Karpas-422 (cell line): ENCODE data around the gene LHX4. TPM values are rescaled to one million over a fixed set of nuclear protein-coding genes. Genes with fewer than 3 reads are reported as not detected.

Source experiments
- DNase-seq: peaks from one replicate; pipeline ENCODE4 v3.0.0-alpha.2; 2015
- H2AFZ ChIP-seq: fragments of 200-600 bp; sonication (generic); 2 replicates; pipeline ENCODE4 v1.6.1; 2014; ENCODE audit warnings: antibody characterized with exemption, low read length, mixed read lengths
- H3K27ac ChIP-seq: fragments of 200-600 bp; sonication (generic); 2 replicates; pipeline ENCODE4 v1.5.1; 2014; ENCODE audit warnings: mild to moderate bottlenecking, low read length, moderate library complexity
- H3K27me3 ChIP-seq: fragments of 200-600 bp; sonication (generic); 2 replicates; pipeline ENCODE4 v1.6.1; 2014; ENCODE audit warnings: low read length, mixed read lengths
- H3K36me3 ChIP-seq: fragments of 200-600 bp; sonication (generic); 2 replicates; pipeline ENCODE4 v1.6.1; 2014; ENCODE audit warnings: low read length, mixed read lengths; ENCODE audit not compliant: insufficient read depth
- H3K4me1 ChIP-seq: fragments of 200-600 bp; sonication (generic); 2 replicates; pipeline ENCODE4 v1.6.1; 2014; ENCODE audit warnings: mild to moderate bottlenecking, low read length, mixed read lengths
- H3K4me2 ChIP-seq: fragments of 200-600 bp; sonication (generic); 2 replicates; pipeline ENCODE4 v1.6.1; 2014; ENCODE audit warnings: low read length, low read depth, mild to moderate bottlenecking; ENCODE audit not compliant: poor library complexity, severe bottlenecking
- H3K4me3 ChIP-seq: fragments of 200-600 bp; sonication (generic); 2 replicates; pipeline ENCODE4 v1.5.1; 2014; ENCODE audit warnings: mild to moderate bottlenecking, antibody characterized with exemption, low read length, mixed read lengths
- H3K79me2 ChIP-seq: fragments of 200-600 bp; sonication (generic); 2 replicates; pipeline ENCODE4 v1.6.1; 2014; ENCODE audit warnings: mild to moderate bottlenecking, low read length, mixed read lengths
- H3K9ac ChIP-seq: fragments of 200-600 bp; sonication (generic); 2 replicates; pipeline ENCODE4 v1.6.0; 2014; ENCODE audit warnings: low read length
- H3K9me2 ChIP-seq: fragments of 200-600 bp; sonication (generic), shearing (Covaris generic); replicated peaks from 2 replicates; pipeline ENCODE4 v1.6.0; 2014; ENCODE audit warnings: mild to moderate bottlenecking, low read length, moderate library complexity; ENCODE audit not compliant: insufficient read depth
- H3K9me3 ChIP-seq: fragments of 300-700, 200-600 bp; sonication (generic); 2 replicates; pipeline ENCODE4 v1.6.1; 2014; ENCODE audit warnings: low read length, mixed read lengths
- H4K20me1 ChIP-seq: fragments of 200-600 bp; sonication (generic); 2 replicates; pipeline ENCODE4 v1.6.1; 2014; ENCODE audit warnings: mild to moderate bottlenecking, antibody characterized with exemption, low read length, low read depth; ENCODE audit not compliant: insufficient read depth
- total RNA-seq: library from RNA; depleted of rRNA; stranded (reverse); fragments of >200 nt; shearing (Covaris generic); gene quantifications from 2 replicates; pipeline ENCODE4 v1.2.3, GENCODE V29; 2014; ENCODE audit warnings: low replicate concordance

LHX4 gene
- total RNA-seq, 1 experiment from 2014 or later: not detected

GRCh38 chr1:180288940-180289339, 58.9 kb downstream of the LHX4 start:
- H3K9me2 ChIP-seq: no peaks in the 10 kb centered on the region
- no peaks in the 10 kb centered on the region for H3K9me3 ChIP-seq
- no peak overlapping the region for H3K27ac ChIP-seq
- no peaks in the 10 kb centered on the region for H3K27me3 ChIP-seq
- no peak overlapping the region for H3K4me3 ChIP-seq
- no peak overlapping the region for H2AFZ ChIP-seq
- no peak for DNase-seq
- no peak overlapping the region for H3K4me2 ChIP-seq
- H4K20me1 ChIP-seq: no peaks in the 10 kb centered on the region
- no peaks in the 10 kb centered on the region for H3K4me1 ChIP-seq
- peaks cover 8% of the 10 kb centered on the region; the same call in 1 of the 2 replicates for H3K36me3 ChIP-seq
- peaks cover 4% of the 10 kb centered on the region for H3K79me2 ChIP-seq
- H3K9ac ChIP-seq: no peak overlapping the region

GRCh38 chr1:180290265-180291001, 60.4 kb downstream of the LHX4 start:
- Histone ChIP-seq H2AFZ (no peak overlapping the region), H3K4me3 (no peak overlapping the region), H3K4me2 (no peak overlapping the region), H3K27ac (no peak overlapping the region), H3K9me3 (no peaks in the 10 kb centered on the region), H3K79me2 (peaks cover 4% of the 10 kb centered on the region), H4K20me1 (no peaks in the 10 kb centered on the region), H3K36me3 (peaks cover 8% of the 10 kb centered on the region; the same call in 1 of the 2 replicates), H3K27me3 (no peaks in the 10 kb centered on the region), H3K9ac (no peak overlapping the region), H3K9me2 (no peaks in the 10 kb centered on the region), H3K4me1 (no peaks in the 10 kb centered on the region)
- no peak for DNase-seq

GRCh38 chr1:180291004-180291403, 60.9 kb downstream of the LHX4 start:
- no peak overlapping the region for H3K9ac ChIP-seq
- peaks cover 8% of the 10 kb centered on the region; the same call in 1 of the 2 replicates for H3K36me3 ChIP-seq
- H2AFZ ChIP-seq: no peak overlapping the region
- H3K9me2 ChIP-seq: no peaks in the 10 kb centered on the region
- no peak overlapping the region for H3K4me3 ChIP-seq
- no peaks in the 10 kb centered on the region for H3K27me3 ChIP-seq
- no peak overlapping the region for H3K4me2 ChIP-seq
- no peak overlapping the region for H3K27ac ChIP-seq
- H3K4me1 ChIP-seq: no peaks in the 10 kb centered on the region
- H3K9me3 ChIP-seq: no peaks in the 10 kb centered on the region
- H4K20me1 ChIP-seq: no peaks in the 10 kb centered on the region
- no peak for DNase-seq
- H3K79me2 ChIP-seq: peaks cover 4% of the 10 kb centered on the region

GRCh38 chr1:180294711-180295110, 64.6 kb downstream of the LHX4 start:
- no peak overlapping the region for H3K9ac ChIP-seq
- H3K9me2 ChIP-seq: no peaks in the 10 kb centered on the region
- no peak overlapping the region for H2AFZ ChIP-seq
- H3K36me3 ChIP-seq: no peaks in the 10 kb centered on the region
- H3K27me3 ChIP-seq: no peaks in the 10 kb centered on the region
- H3K79me2 ChIP-seq: peaks cover 3% of the 10 kb centered on the region; the same call in 1 of the 2 replicates
- no peak for DNase-seq
- peaks cover 16% of the 10 kb centered on the region for H3K4me1 ChIP-seq
- no peak overlapping the region for H3K4me2 ChIP-seq
- H3K27ac ChIP-seq: no peak overlapping the region
- H4K20me1 ChIP-seq: no peaks in the 10 kb centered on the region
- H3K9me3 ChIP-seq: no peaks in the 10 kb centered on the region
- no peak overlapping the region for H3K4me3 ChIP-seq

GRCh38 chr1:180295999-180296398, 65.9 kb downstream of the LHX4 start:
- no peaks in the 10 kb centered on the region for H3K36me3 ChIP-seq
- no peak overlapping the region for H3K27ac ChIP-seq
- DNase-seq: no peak
- no peak overlapping the region for H2AFZ ChIP-seq
- no peaks in the 10 kb centered on the region for H3K9me3 ChIP-seq
- H4K20me1 ChIP-seq: no peaks in the 10 kb centered on the region
- no peak overlapping the region for H3K4me2 ChIP-seq
- H3K9me2 ChIP-seq: no peaks in the 10 kb centered on the region
- no peak overlapping the region for H3K9ac ChIP-seq
- no peaks in the 10 kb centered on the region for H3K27me3 ChIP-seq
- peaks cover 6% of the 10 kb centered on the region; the same call in 1 of the 2 replicates for H3K79me2 ChIP-seq
- peaks cover 24% of the 10 kb centered on the region for H3K4me1 ChIP-seq
- H3K4me3 ChIP-seq: no peak overlapping the region

- Histone ChIP-seq H3K4me1 (peaks cover 25% of the 10 kb centered on the region), H3K36me3 (no peaks in the 10 kb centered on the region), H3K79me2 (peaks cover 12% of the 10 kb centered on the region; the same call in 1 of the 2 replicates), H3K4me3 (no peak overlapping the region), H3K4me2 (peak overlapping the region; percentile 27), H3K9me2 (no peaks in the 10 kb centered on the region), H2AFZ (no peak overlapping the region), H3K27ac (peak overlapping the region; percentile 44), H3K9ac (no peak overlapping the region), H4K20me1 (no peaks in the 10 kb centered on the region), H3K27me3 (no peaks in the 10 kb centered on the region), H3K9me3 (no peaks in the 10 kb centered on the region)
- DNase-seq: no peak
Observed at GRCh38 chr1:180299479-180300221, 69.6 kb downstream of the LHX4 start.

- DNase-seq: no peak
- Histone ChIP-seq H3K4me2 (no peak overlapping the region), H3K36me3 (no peaks in the 10 kb centered on the region), H3K27me3 (no peaks in the 10 kb centered on the region), H3K9me3 (no peaks in the 10 kb centered on the region), H3K9me2 (no peaks in the 10 kb centered on the region), H4K20me1 (no peaks in the 10 kb centered on the region), H3K79me2 (peaks cover 12% of the 10 kb centered on the region), H3K9ac (no peak overlapping the region), H3K27ac (no peak overlapping the region), H2AFZ (no peak overlapping the region), H3K4me3 (no peak overlapping the region), H3K4me1 (peaks cover 25% of the 10 kb centered on the region)
Observed at GRCh38 chr1:180301135-180301742, 71.2 kb downstream of the LHX4 start.

- H3K9ac ChIP-seq: no peak overlapping the region
- H4K20me1 ChIP-seq: no peaks in the 10 kb centered on the region
- H3K27me3 ChIP-seq: no peaks in the 10 kb centered on the region
- H3K9me3 ChIP-seq: no peaks in the 10 kb centered on the region
- H3K4me3 ChIP-seq: no peak overlapping the region
- H2AFZ ChIP-seq: no peak overlapping the region
- no peak overlapping the region for H3K4me2 ChIP-seq
- H3K36me3 ChIP-seq: peaks cover 3% of the 10 kb centered on the region; the same call in 1 of the 2 replicates
- no peaks in the 10 kb centered on the region for H3K9me2 ChIP-seq
- H3K27ac ChIP-seq: no peak overlapping the region
- no peak for DNase-seq
- no peaks in the 10 kb centered on the region for H3K4me1 ChIP-seq
- H3K79me2 ChIP-seq: peaks cover 10% of the 10 kb centered on the region
Observed at GRCh38 chr1:180309338-180309737, 79.3 kb downstream of the LHX4 start.
